Mesendoderm (in vitro differentiated cells): ENCODE data around the gene PLD3.

Source experiments
- DNase-seq: peaks from one replicate; pipeline ENCODE4 v3.0.0; 2013
- H2AK5ac ChIP-seq: 2 replicates; pipeline ENCODE4 v1.6.1; 2013; ENCODE audit warnings: low read length, inconsistent platforms
- H2BK120ac ChIP-seq: 2 replicates; pipeline ENCODE4 v1.6.1; 2013; ENCODE audit warnings: low read depth, mild to moderate bottlenecking, low read length, moderate library complexity, mixed read lengths
- H2BK15ac ChIP-seq: replicated peaks from 2 replicates; pipeline ENCODE4 v1.6.1; 2013; ENCODE audit warnings: low read depth, mild to moderate bottlenecking, moderate library complexity
- H2BK5ac ChIP-seq: 2 replicates; pipeline ENCODE4 v1.6.1; 2013; ENCODE audit warnings: low read length, inconsistent platforms
- H3K18ac ChIP-seq: 2 replicates; pipeline ENCODE4 v1.6.1; 2013; ENCODE audit warnings: mild to moderate bottlenecking, low read length, mixed read lengths
- H3K23ac ChIP-seq: one replicate; pipeline ENCODE4 v1.6.1; 2013; ENCODE audit warnings: low read length
- H3K27ac ChIP-seq: 2 replicates; pipeline ENCODE4 v1.5.1; 2013; ENCODE audit warnings: low read depth, mild to moderate bottlenecking, inconsistent platforms, low read length, moderate library complexity
- H3K27me3 ChIP-seq: 2 replicates; pipeline ENCODE4 v1.6.1; 2013; ENCODE audit warnings: low read length, control low read depth, mild to moderate bottlenecking, inconsistent platforms; ENCODE audit not compliant: insufficient read depth, poor library complexity
- H3K36me3 ChIP-seq: 2 replicates; pipeline ENCODE4 v1.6.1; 2013; ENCODE audit warnings: low read length, inconsistent platforms; ENCODE audit not compliant: control insufficient read depth, insufficient read depth
- H3K4ac ChIP-seq: one replicate; pipeline ENCODE4 v1.6.1; 2013; ENCODE audit warnings: low read depth, mild to moderate bottlenecking, low read length, moderate library complexity
- H3K4me1 ChIP-seq: 2 replicates; pipeline ENCODE4 v1.6.1; 2013; ENCODE audit warnings: low read depth, low read length, inconsistent platforms; ENCODE audit not compliant: control insufficient read depth
- H3K4me2 ChIP-seq: 2 replicates; pipeline ENCODE4 v1.6.1; 2013; ENCODE audit warnings: low read length
- H3K4me3 ChIP-seq: 2 replicates; pipeline ENCODE4 v1.5.1; 2013; ENCODE audit warnings: mild to moderate bottlenecking, low read length
- H3K56ac ChIP-seq: one replicate; pipeline ENCODE4 v1.6.1; 2013; ENCODE audit warnings: low read length
- H3K79me1 ChIP-seq: 2 replicates; pipeline ENCODE4 v1.6.1; 2013; ENCODE audit warnings: low read length, inconsistent platforms
- H3K79me2 ChIP-seq: 2 replicates; pipeline ENCODE4 v1.6.1; 2013; ENCODE audit warnings: mild to moderate bottlenecking, low read length; ENCODE audit not compliant: control insufficient read depth, insufficient read depth
- H3K9ac ChIP-seq: 2 replicates; pipeline ENCODE4 v1.6.1; 2013; ENCODE audit warnings: low read length, inconsistent platforms
- H4K5ac ChIP-seq: one replicate; pipeline ENCODE4 v1.6.1; 2013; ENCODE audit warnings: low read length
- H4K8ac ChIP-seq: one replicate; pipeline ENCODE4 v1.6.1; 2013; ENCODE audit warnings: low read depth, mild to moderate bottlenecking, control low read depth, low read length, moderate library complexity
- WGBS: extraction: QIAGEN DNeasy Blood & Tissue Kit; methylation state at CpG from one replicate; pipeline ENCODE4 v1.1.7; 2013; ENCODE audit warnings: low lambda C conversion rate, missing lambda C conversion rate; ENCODE audit not compliant: insufficient coverage; ENCODE audit errors: extremely low coverage; 5-methylcytosine and 5-hydroxymethylcytosine counted together

PLD3 gene

DNA sequence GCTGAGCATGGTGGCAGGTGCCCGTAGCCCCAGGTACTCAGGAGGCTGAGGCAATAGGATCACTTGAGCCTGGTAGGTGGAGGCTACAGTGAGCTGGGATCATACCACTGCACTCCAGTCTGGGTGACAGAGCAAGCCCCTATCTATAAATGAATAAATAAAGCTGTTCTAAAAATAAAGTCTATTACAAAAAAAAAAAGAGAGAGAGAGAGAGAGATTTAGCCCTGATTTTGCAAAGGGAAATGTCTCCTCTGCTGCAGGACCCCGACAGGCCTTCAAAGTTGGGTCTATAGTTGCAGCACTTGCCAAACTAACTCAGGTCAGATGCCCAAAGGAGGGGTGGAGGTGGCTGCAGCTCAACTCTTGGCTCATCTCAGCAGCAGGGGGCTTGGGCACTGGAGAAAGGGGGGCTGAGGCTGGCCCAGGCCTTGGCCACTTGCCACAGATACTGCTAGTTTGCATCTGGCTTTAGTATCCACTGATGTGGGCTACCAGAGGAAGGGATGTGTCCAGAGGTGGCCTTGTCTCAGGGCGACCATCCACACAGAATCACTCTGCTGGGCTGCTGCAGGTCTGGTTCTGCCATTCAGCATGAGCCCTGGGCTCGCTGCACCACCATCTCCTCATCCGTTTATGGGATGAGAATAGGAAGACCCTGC lies 32.6 kb upstream of the PLD3 start:
- H3K4me3 ChIP-seq = no peak overlapping the region
- no peak overlapping the region for H3K23ac ChIP-seq
- DNase-seq = no peak
- no peaks in the 10 kb centered on the region for H3K4me1 ChIP-seq
- H3K79me2 ChIP-seq = no peaks in the 10 kb centered on the region
- no peak overlapping the region for H4K8ac ChIP-seq
- H3K27me3 ChIP-seq = no peaks in the 10 kb centered on the region
- no peak overlapping the region for H3K56ac ChIP-seq
- no peak overlapping the region for H2AK5ac ChIP-seq
- no peak overlapping the region for H2BK5ac ChIP-seq
- H3K18ac ChIP-seq = no peak overlapping the region
- no peaks in the 10 kb centered on the region for H3K36me3 ChIP-seq
- H3K27ac ChIP-seq = no peak overlapping the region
- H3K4ac ChIP-seq = no peak overlapping the region
- H2BK120ac ChIP-seq = no peak overlapping the region
- no peak overlapping the region for H3K9ac ChIP-seq
- no peak overlapping the region for H3K4me2 ChIP-seq
- no peak overlapping the region for H2BK15ac ChIP-seq
- no peak overlapping the region for H4K5ac ChIP-seq
- WGBS = no CpG with 5 or more reads among the region's 5 CpGs
- H3K79me1 ChIP-seq = no peaks in the 10 kb centered on the region

DNA sequence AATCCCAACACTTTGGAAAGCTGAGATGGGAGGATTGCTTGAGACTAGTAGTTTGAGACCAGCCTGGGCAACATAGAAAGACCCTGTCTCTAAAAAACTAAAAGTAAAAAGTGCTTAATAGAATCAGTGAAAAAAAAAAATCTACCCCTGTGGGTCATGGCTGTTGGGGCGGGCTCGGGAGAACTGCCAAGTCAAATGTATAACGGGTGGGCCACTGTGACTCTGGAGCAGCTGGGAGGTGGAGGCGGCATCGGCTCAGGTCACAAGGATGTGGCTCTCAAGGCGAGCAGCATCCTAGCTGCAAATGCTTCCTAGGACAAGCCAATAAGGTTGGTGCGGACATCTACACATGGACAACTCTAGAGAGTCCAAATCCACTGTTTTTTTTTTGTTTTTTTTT lies 31.2 kb upstream of the PLD3 start:
- Histone ChIP-seq H2BK120ac (no peak overlapping the region), H4K5ac (no peak overlapping the region), H3K27ac (no peak overlapping the region), H3K27me3 (no peaks in the 10 kb centered on the region), H3K4me2 (no peak overlapping the region), H3K4ac (no peak overlapping the region), H2AK5ac (no peak overlapping the region), H3K4me1 (no peaks in the 10 kb centered on the region), H2BK15ac (no peak overlapping the region), H2BK5ac (no peak overlapping the region), H3K23ac (no peak overlapping the region), H3K9ac (no peak overlapping the region), H3K4me3 (no peak overlapping the region), H3K36me3 (no peaks in the 10 kb centered on the region), H4K8ac (no peak overlapping the region), H3K79me1 (no peaks in the 10 kb centered on the region), H3K56ac (no peak overlapping the region), H3K79me2 (no peaks in the 10 kb centered on the region), H3K18ac (no peak overlapping the region)
- no peak for DNase-seq
- WGBS = no CpG with 5 or more reads among the region's 7 CpGs

DNA sequence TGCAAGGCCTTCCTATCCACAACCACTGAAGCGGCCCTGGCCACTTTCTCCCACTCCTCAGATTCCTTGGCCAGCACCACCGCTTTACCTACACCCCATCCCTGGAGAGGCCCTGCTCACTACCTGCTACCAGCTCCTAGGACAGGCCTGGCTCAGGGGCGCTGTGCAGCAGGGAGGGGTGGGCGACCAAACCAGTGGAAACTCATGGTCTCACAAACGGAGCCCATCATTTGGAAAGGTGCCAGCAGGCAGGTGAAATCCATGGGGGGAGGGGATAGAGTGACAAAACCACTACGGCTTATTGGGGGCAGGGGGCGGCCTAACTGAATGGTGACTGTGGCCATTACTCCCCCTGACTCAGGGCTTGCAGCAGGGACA lies 27.9 kb upstream of the PLD3 start:
- no CpG with 5 or more reads among the region's 7 CpGs for WGBS
- Histone ChIP-seq H4K5ac (no peak overlapping the region), H3K79me1 (no peaks in the 10 kb centered on the region), H3K4me2 (no peak overlapping the region), H3K18ac (no peak overlapping the region), H3K79me2 (no peaks in the 10 kb centered on the region), H4K8ac (no peak overlapping the region), H3K4me3 (no peak overlapping the region), H3K27me3 (no peaks in the 10 kb centered on the region), H3K27ac (no peak overlapping the region), H3K56ac (no peak overlapping the region), H3K9ac (no peak overlapping the region), H3K36me3 (peaks cover 6% of the 10 kb centered on the region), H2AK5ac (no peak overlapping the region), H3K23ac (no peak overlapping the region), H2BK5ac (no peak overlapping the region), H3K4me1 (no peaks in the 10 kb centered on the region), H2BK15ac (no peak overlapping the region), H2BK120ac (no peak overlapping the region), H3K4ac (no peak overlapping the region)
- DNase-seq = no peak

GRCh38 chr19:40321076-40321475 lies 27.4 kb upstream of the PLD3 start:
- H3K56ac ChIP-seq = no peak overlapping the region
- no peak overlapping the region for H3K18ac ChIP-seq
- no peak overlapping the region for H3K23ac ChIP-seq
- H2BK120ac ChIP-seq = no peak overlapping the region
- no peaks in the 10 kb centered on the region for H3K4me1 ChIP-seq
- H3K4me2 ChIP-seq = no peak overlapping the region
- H2AK5ac ChIP-seq = no peak overlapping the region
- H2BK15ac ChIP-seq = no peak overlapping the region
- no peak overlapping the region for H3K9ac ChIP-seq
- H3K79me2 ChIP-seq = no peaks in the 10 kb centered on the region
- WGBS = no CpG with 5 or more reads among the region's 18 CpGs
- no peak overlapping the region for H2BK5ac ChIP-seq
- H4K5ac ChIP-seq = no peak overlapping the region
- H3K4me3 ChIP-seq = no peak overlapping the region
- no peaks in the 10 kb centered on the region for H3K79me1 ChIP-seq
- H3K27ac ChIP-seq = no peak overlapping the region
- DNase-seq = no peak
- no peak overlapping the region for H3K4ac ChIP-seq
- H4K8ac ChIP-seq = no peak overlapping the region
- peaks cover 6% of the 10 kb centered on the region for H3K36me3 ChIP-seq
- H3K27me3 ChIP-seq = no peaks in the 10 kb centered on the region

DNA sequence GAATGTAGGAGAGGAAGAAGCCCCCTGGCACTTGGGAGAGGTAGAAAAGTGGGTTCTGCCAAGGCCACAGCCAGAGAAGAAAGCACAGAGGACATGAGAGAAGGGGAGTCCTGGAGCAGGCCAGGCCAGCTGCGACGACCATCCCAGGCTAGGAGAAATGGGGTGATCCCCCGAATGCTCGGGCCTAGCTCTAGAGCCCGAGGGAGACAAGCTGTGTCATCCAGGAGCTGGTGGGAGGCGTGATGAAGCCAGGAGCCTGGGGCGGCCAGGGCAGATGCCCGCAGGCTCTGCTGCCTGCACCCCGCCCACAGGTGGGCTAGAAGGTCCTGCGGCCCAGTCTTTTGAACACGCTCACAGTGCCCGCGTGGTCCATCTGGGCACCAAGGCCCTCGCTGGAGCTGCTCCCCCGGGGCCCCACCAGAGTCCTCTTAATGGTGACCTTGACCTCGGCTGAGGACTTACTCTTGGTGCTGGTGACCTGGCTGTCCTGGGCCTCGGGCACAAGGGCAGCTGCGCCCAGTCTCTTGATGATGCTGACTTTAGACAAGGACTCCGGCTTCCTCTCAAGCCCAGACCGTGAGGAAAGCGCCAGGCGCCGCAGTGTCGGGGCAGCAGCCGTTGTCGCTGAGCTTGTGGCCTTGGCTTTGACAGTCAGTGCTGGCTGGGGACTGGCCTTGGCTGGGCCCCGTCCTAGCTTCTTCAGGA lies 26.8 kb upstream of the PLD3 start:
- Histone ChIP-seq H3K23ac (no peak overlapping the region), H3K4me1 (no peaks in the 10 kb centered on the region), H3K4me3 (no peak overlapping the region), H3K9ac (no peak overlapping the region), H3K27me3 (no peaks in the 10 kb centered on the region), H4K5ac (no peak overlapping the region), H3K56ac (no peak overlapping the region), H3K79me1 (no peaks in the 10 kb centered on the region), H4K8ac (no peak overlapping the region), H2BK5ac (no peak overlapping the region), H3K27ac (no peak overlapping the region), H2BK120ac (no peak overlapping the region), H2BK15ac (no peak overlapping the region), H3K36me3 (peaks cover 6% of the 10 kb centered on the region), H3K4me2 (no peak overlapping the region), H2AK5ac (no peak overlapping the region), H3K18ac (no peak overlapping the region), H3K79me2 (no peaks in the 10 kb centered on the region), H3K4ac (no peak overlapping the region)
- no CpG with 5 or more reads among the region's 27 CpGs for WGBS
- no peak for DNase-seq

DNA sequence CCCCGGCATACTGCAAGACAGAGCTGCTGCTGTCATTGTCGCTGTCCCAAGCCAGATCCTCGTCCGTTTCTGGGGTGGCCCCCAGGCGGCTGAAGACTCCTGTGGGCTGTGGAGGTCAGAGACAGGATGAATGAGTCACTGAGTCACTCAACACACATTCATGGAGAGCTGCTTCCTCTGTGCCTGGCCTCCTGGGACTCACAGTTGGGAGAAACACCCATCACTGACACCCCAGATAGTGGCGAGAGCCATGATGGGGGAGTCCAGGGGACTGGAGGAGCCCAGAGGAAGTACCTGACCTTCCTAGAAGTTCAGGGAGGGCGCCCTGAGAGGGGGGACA lies 26.3 kb upstream of the PLD3 start:
- Histone ChIP-seq H3K4me3 (no peak overlapping the region), H3K56ac (no peak overlapping the region), H3K79me2 (no peaks in the 10 kb centered on the region), H3K27me3 (no peaks in the 10 kb centered on the region), H2BK15ac (no peak overlapping the region), H3K4me1 (no peaks in the 10 kb centered on the region), H3K79me1 (no peaks in the 10 kb centered on the region), H3K36me3 (peaks cover 6% of the 10 kb centered on the region), H2BK120ac (no peak overlapping the region), H3K4me2 (no peak overlapping the region), H3K23ac (no peak overlapping the region), H3K18ac (no peak overlapping the region), H2AK5ac (no peak overlapping the region), H3K9ac (no peak overlapping the region), H4K5ac (no peak overlapping the region), H2BK5ac (no peak overlapping the region), H3K4ac (no peak overlapping the region), H3K27ac (no peak overlapping the region), H4K8ac (no peak overlapping the region)
- DNase-seq = no peak
- no CpG with 5 or more reads among the region's 7 CpGs for WGBS
